ENCODE results near the gene CYB5B.

The CYB5B gene

GRCh38 chr16:69424053-69424934 lies at the start of gene CYB5B:
Gene CYB5B (plus strand): TSS chr16:69424619. CDS start chr16:69424684, 65 bp downstream.
- peak; percentile 93 for DNase-seq

- DNase-seq: no peak
Observed at GRCh38 chr16:69376393-69377059, 47.9 kb upstream of the CYB5B start.

GRCh38 chr16:69378036-69378435 lies 46.4 kb upstream of the CYB5B start:
- no peak for DNase-seq

GRCh38 chr16:69378760-69379159 lies 45.7 kb upstream of the CYB5B start:
- DNase-seq: no peak

GRCh38 chr16:69381231-69381630 lies 43.2 kb upstream of the CYB5B start:
- DNase-seq: no peak

- no peak for DNase-seq
Observed at GRCh38 chr16:69382421-69382820, 42.0 kb upstream of the CYB5B start.

- DNase-seq: no peak
Observed at GRCh38 chr16:69384974-69385373, 39.4 kb upstream of the CYB5B start.

GRCh38 chr16:69386596-69386995 lies 37.8 kb upstream of the CYB5B start:
- DNase-seq: no peak

- no peak for DNase-seq
Observed at GRCh38 chr16:69393898-69394849, 30.2 kb upstream of the CYB5B start.

- DNase-seq: no peak
Observed at GRCh38 chr16:69395859-69396186, 28.6 kb upstream of the CYB5B start.

- DNase-seq: no peak
Observed at GRCh38 chr16:69396187-69397061, 28.0 kb upstream of the CYB5B start.

GRCh38 chr16:69397821-69398521 lies 26.4 kb upstream of the CYB5B start:
- no peak for DNase-seq

GRCh38 chr16:69399361-69399760 lies 25.1 kb upstream of the CYB5B start:
- DNase-seq: no peak

GRCh38 chr16:69402439-69402838 lies 22.0 kb upstream of the CYB5B start:
- no peak for DNase-seq

GRCh38 chr16:69404275-69404805 lies 20.1 kb upstream of the CYB5B start:
- DNase-seq: no peak

- no peak for DNase-seq
Observed at GRCh38 chr16:69405326-69405725, 19.1 kb upstream of the CYB5B start.

- no peak for DNase-seq
Observed at GRCh38 chr16:69405757-69406156, 18.7 kb upstream of the CYB5B start.

GRCh38 chr16:69406780-69407331 lies 17.6 kb upstream of the CYB5B start:
- DNase-seq: no peak

- no peak for DNase-seq
Observed at GRCh38 chr16:69407702-69408323, 16.6 kb upstream of the CYB5B start.

GRCh38 chr16:69408475-69408874 lies 15.9 kb upstream of the CYB5B start:
- no peak for DNase-seq
